ENCODE data around the gene ARID1A.

The ARID1A gene

GRCh38 chr1:26727476-26727875 lies 31.7 kb downstream of the ARID1A start:
- H3K4me3 ChIP-seq (ENCODE audit: low read depth, low read length) = no peak overlapping the region
- no peak for DNase-seq (ENCODE audit: low read depth)
- TF ChIP-seq CTCF (IDR thresholded peaks at IDR 0.05; ENCODE audit: low read depth, low read length, missing control alignments) = no peak

GRCh38 chr1:26728645-26729044 lies 32.8 kb downstream of the ARID1A start:
- no peak for TF ChIP-seq CTCF (IDR thresholded peaks at IDR 0.05; ENCODE audit: low read depth, low read length, missing control alignments)
- DNase-seq (ENCODE audit: low read depth) = no peak
- H3K4me3 ChIP-seq (ENCODE audit: low read depth, low read length) = no peak overlapping the region

GRCh38 chr1:26729633-26730032 lies 33.8 kb downstream of the ARID1A start:
- TF ChIP-seq CTCF (IDR thresholded peaks at IDR 0.05; ENCODE audit: low read depth, low read length, missing control alignments) = no peak
- no peak for DNase-seq (ENCODE audit: low read depth)
- H3K4me3 ChIP-seq (ENCODE audit: low read depth, low read length) = no peak overlapping the region

- H3K4me3 ChIP-seq (ENCODE audit: low read depth, low read length) = no peak overlapping the region
- no peak for TF ChIP-seq CTCF (IDR thresholded peaks at IDR 0.05; ENCODE audit: low read depth, low read length, missing control alignments)
- DNase-seq (ENCODE audit: low read depth) = no peak
Observed at GRCh38 chr1:26730695-26731094, 34.9 kb downstream of the ARID1A start.

- TF ChIP-seq CTCF (IDR thresholded peaks at IDR 0.05; ENCODE audit: low read depth, low read length, missing control alignments) = no peak
- no peak overlapping the region for H3K4me3 ChIP-seq (ENCODE audit: low read depth, low read length)
- DNase-seq (ENCODE audit: low read depth) = no peak
Observed at GRCh38 chr1:26731233-26731902, 35.6 kb downstream of the ARID1A start.

GRCh38 chr1:26733392-26733791 lies 37.6 kb downstream of the ARID1A start:
- H3K4me3 ChIP-seq (ENCODE audit: low read depth, low read length) = no peak overlapping the region
- DNase-seq (ENCODE audit: low read depth) = no peak
- no peak for TF ChIP-seq CTCF (IDR thresholded peaks at IDR 0.05; ENCODE audit: low read depth, low read length, missing control alignments)

GRCh38 chr1:26733982-26734381 lies 38.2 kb downstream of the ARID1A start:
- no peak for TF ChIP-seq CTCF (IDR thresholded peaks at IDR 0.05; ENCODE audit: low read depth, low read length, missing control alignments)
- no peak for DNase-seq (ENCODE audit: low read depth)
- no peak overlapping the region for H3K4me3 ChIP-seq (ENCODE audit: low read depth, low read length)
